Breast epithelium (tissue), 3 donors: Measurements from ENCODE around the gene MYL7.

Experiments
- POLR2A ChIP-seq: fragments of 450-650 bp; IDR thresholded peaks from one replicate; pipeline ENCODE4 v1.6.1; 2016; ENCODE audit warnings: antibody characterized with exemption, mild to moderate bottlenecking, moderate library complexity
- TF ChIP-seq, protein P1 (sequence below), 3 donors: fragments of 450-650 bp; IDR thresholded peaks; one replicate each; pipeline ENCODE4 v1.5.1; 2016 to 2017; ENCODE audit warnings: antibody characterized with exemption in 3 of 3, mild to moderate bottlenecking in 3 of 3, moderate library complexity in 3 of 3

DNA sequence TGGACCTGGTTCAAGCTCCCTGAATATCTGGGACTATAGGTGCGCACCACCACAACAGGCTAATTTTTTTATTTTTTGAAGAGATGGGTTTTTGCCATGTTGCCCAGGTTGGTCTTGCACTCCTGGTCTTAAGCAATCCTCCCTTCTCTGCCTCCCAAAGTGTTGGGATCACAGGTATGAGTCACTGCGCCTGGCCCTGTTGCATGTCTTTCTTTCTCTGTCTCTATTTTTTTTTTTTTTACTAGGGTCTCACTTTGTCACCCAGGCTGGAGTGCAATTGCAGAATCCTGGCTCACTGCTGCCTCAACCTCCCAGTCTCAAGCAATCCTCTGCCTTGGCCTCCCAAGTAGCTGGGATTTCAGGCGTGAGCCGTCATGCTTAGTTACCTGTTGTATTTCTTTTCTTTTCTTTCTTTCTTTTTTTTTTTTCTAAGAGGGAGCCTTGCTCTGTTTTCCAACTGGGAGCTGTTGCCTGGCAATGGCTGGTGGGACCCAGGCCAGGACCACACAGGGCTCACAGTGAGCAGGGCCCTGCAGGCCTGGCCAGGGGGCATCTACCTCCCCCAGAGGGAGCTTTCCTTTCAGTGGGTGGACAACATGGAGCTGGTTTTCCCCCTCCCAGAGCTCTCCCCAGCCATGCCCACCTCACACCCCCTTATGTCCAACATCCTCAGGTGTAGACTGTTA is 6.0 kb downstream of the MYL7 start:
- TF ChIP-seq, protein P1, sequence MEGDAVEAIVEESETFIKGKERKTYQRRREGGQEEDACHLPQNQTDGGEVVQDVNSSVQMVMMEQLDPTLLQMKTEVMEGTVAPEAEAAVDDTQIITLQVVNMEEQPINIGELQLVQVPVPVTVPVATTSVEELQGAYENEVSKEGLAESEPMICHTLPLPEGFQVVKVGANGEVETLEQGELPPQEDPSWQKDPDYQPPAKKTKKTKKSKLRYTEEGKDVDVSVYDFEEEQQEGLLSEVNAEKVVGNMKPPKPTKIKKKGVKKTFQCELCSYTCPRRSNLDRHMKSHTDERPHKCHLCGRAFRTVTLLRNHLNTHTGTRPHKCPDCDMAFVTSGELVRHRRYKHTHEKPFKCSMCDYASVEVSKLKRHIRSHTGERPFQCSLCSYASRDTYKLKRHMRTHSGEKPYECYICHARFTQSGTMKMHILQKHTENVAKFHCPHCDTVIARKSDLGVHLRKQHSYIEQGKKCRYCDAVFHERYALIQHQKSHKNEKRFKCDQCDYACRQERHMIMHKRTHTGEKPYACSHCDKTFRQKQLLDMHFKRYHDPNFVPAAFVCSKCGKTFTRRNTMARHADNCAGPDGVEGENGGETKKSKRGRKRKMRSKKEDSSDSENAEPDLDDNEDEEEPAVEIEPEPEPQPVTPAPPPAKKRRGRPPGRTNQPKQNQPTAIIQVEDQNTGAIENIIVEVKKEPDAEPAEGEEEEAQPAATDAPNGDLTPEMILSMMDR (IDR thresholded peaks at IDR 0.05) = no peak
- TF ChIP-seq POLR2A = no peak
